ENCODE results near the gene RREB1. TPM values are rescaled to one million over a fixed set of nuclear protein-coding genes. Genes with fewer than 3 reads are reported as not detected.

Gene RREB1
- total RNA-seq, 1 experiment from 2014 or later: 30.7 TPM

DNA sequence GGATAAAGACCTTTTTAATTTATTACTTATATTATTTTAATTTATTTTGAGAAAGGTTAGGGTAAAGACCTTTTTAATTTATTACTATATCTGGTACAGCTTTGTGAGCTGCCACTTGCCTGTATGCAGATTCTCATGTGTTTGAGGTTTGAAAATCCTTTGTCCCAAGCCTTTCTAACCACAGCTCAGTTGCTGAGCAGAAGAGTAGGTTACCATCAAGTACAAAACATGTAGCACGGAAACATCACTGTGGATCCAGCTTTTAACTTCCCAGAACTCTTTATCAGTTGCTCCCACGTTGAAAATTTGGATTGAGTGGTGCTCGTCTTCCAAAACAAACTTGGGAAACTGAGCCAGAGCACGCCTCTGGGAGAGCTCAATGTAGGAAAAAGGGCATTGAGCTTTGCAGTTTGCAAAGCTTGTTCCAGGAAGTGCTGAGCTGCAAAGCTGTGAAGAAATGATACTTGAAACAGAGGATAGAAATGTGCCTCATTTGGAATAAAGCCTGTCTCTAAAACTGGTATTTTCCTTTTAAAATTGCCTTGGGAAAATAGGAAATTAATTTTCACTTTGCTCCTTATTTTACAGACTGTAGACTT is 89.0 kb downstream of the RREB1 start:
- POLR2A ChIA-PET: interaction anchor here (0.7 kb wide), 1 partner anchor 410 kb away, joined by 9 read pairs; no protein-coding TSS in a partner anchor
- DNase-seq (ENCODE audit: low read depth, low spot score): no peak
- no peaks in the 10 kb centered on the region for H3K27me3 ChIP-seq (ENCODE audit: control insufficient read depth, insufficient read depth, low read length)
- in situ Hi-C loops (cut with HindIII; ENCODE audit: low pct_unique_long_range_greater_than_20kb, low sequenced_read_pairs) (no loop called here), intact Hi-C loops (cut with micrococcal nuclease; ENCODE audit: unreplicated experiment) (no loop called here)
- H3K4me1 ChIP-seq (ENCODE audit: control insufficient read depth, insufficient read depth, low read length): no peaks in the 10 kb centered on the region
- TF ChIP-seq TCF7L2 (IDR thresholded peaks at IDR 0.05; ENCODE audit: low read depth, low read length) (no peak), POLR2AphosphoS5 (IDR thresholded peaks at IDR 0.05; ENCODE audit: low read depth, low read length) (no peak), SIN3A (IDR thresholded peaks at IDR 0.05; ENCODE audit: borderline replicate concordance, insufficient read depth, low read depth, low read length) (no peak)
- CTCF ChIA-PET: no interaction called here
- H3K4me3 ChIP-seq (ENCODE audit: low read depth in 2 of 2, low read length in 2 of 2): no peak overlapping the region
- H3K36me3 ChIP-seq (ENCODE audit: control insufficient read depth, insufficient read depth, low read length): no peaks in the 10 kb centered on the region
- no peak overlapping the region for H3K27ac ChIP-seq (ENCODE audit: low read length)
- H3K9me3 ChIP-seq (ENCODE audit: control insufficient read depth, insufficient read depth, low read depth, low read length): no peaks in the 10 kb centered on the region
- no TSS peak for BruUV-seq (replicated peaks)
- ATAC-seq: no peak

- TF ChIP-seq TCF7L2 (IDR thresholded peaks at IDR 0.05; ENCODE audit: low read depth, low read length) (no peak), REST (IDR thresholded peaks at IDR 0.05; ENCODE audit: insufficient read depth in 1 of 2, low read depth in 2 of 2, low read length in 1 of 2) (no peak), SIN3A (IDR thresholded peaks at IDR 0.05; ENCODE audit: borderline replicate concordance, insufficient read depth, low read depth, low read length) (no peak), CTCF (IDR thresholded peaks at IDR 0.05) (no peak), POLR2AphosphoS5 (IDR thresholded peaks at IDR 0.05; ENCODE audit: low read depth, low read length) (no peak)
- ChIA-PET CTCF (no interaction called here), POLR2A (no interaction called here)
- no peaks in the 10 kb centered on the region; the same call in 1 of the 2 replicates for H3K36me3 ChIP-seq (ENCODE audit: control insufficient read depth, insufficient read depth, low read length)
- no peaks in the 10 kb centered on the region for H3K9me3 ChIP-seq (ENCODE audit: control insufficient read depth, insufficient read depth, low read depth, low read length)
- no peaks in the 10 kb centered on the region for H3K27me3 ChIP-seq (ENCODE audit: control insufficient read depth, insufficient read depth, low read length)
- H3K4me3 ChIP-seq (ENCODE audit: low read depth in 2 of 2, low read length in 2 of 2): no peak overlapping the region
- in situ Hi-C loops (cut with HindIII; ENCODE audit: low pct_unique_long_range_greater_than_20kb, low sequenced_read_pairs): no loop called here
- no TSS peak for BruUV-seq (replicated peaks)
- no peak overlapping the region for H3K27ac ChIP-seq (ENCODE audit: low read length)
- no peaks in the 10 kb centered on the region for H3K4me1 ChIP-seq (ENCODE audit: control insufficient read depth, insufficient read depth, low read length)
- DNase-seq (ENCODE audit: low read depth, low spot score) (no peak), ATAC-seq (no peak)
- intact Hi-C loops (cut with micrococcal nuclease; ENCODE audit: unreplicated experiment): no loop called here
Observed at GRCh38 chr6:7197747-7198146, 90.0 kb downstream of the RREB1 start.
